Esophagus squamous epithelium (tissue), 5 donors: Measurements from ENCODE around the gene TOMT. TPM values are rescaled to one million over a fixed set of nuclear protein-coding genes. Genes with fewer than 3 reads are reported as not detected.
A peak's percentile ranks its signal among the peaks of the same experiment; 100 is the strongest.

Source experiments
- DNase-seq: peaks from one replicate; lab custom pipeline; 2025; lab: John Stamatoyannopoulos, UW
- H3K27ac ChIP-seq, 4 donors: fragments of 200-600 bp; sonication (generic); one replicate each; pipeline ENCODE4 v1.5.1; 2016 to 2019; ENCODE audit warnings: mild to moderate bottlenecking in 1 of 4
- H3K27me3 ChIP-seq, 4 donors: fragments of 200-600 bp; sonication (generic); 1 replicate in 3 of 4; 2 replicates in 1 of 4; pipeline versions ENCODE4 v1.5.1 to v1.6.0; 2017 to 2021; ENCODE audit warnings: antibody characterized with exemption in 1 of 4
- H3K36me3 ChIP-seq, 3 donors: fragments of 200-600 bp; sonication (generic); one replicate each; pipeline ENCODE4 v1.5.1; 2016 to 2019
- H3K4me1 ChIP-seq, 3 donors: fragments of 200-600 bp; sonication (generic); one replicate each; pipeline ENCODE4 v1.5.1; 2017 to 2019
- H3K4me3 ChIP-seq, 4 donors: fragments of 200-600 bp; sonication (generic); 1 replicate in 3 of 4; 2 replicates in 1 of 4; pipeline ENCODE4 v1.5.1; 2016 to 2019; ENCODE audit warnings: mild to moderate bottlenecking in 2 of 4, moderate library complexity in 1 of 4
- H3K9me3 ChIP-seq, 3 donors: fragments of 200-600 bp; sonication (generic); one replicate each; pipeline ENCODE4 v1.5.1; 2016 to 2019
- POLR2A ChIP-seq, 4 donors: fragments of 450-650 bp; IDR thresholded peaks; one replicate each; pipeline ENCODE4 v1.6.1; 2017; ENCODE audit warnings: antibody characterized with exemption in 4 of 4, mild to moderate bottlenecking in 4 of 4, moderate library complexity in 3 of 4
- WGBS, 2 donors: methylation state at CpG; one replicate each; pipeline ENCODE4 v1.1.5; 2018; 5-methylcytosine and 5-hydroxymethylcytosine counted together
- intact Hi-C: fragments of 100-400 bp; cut with DNase I; formaldehyde crosslinking; loops from one replicate; pipeline ENCODE4 v1.15.0; 2022
- total RNA-seq, 4 donors: library from RNA; depleted of rRNA; stranded (reverse); fragments of >200 nt; gene quantifications; one replicate each; pipeline ENCODE4 v1.1.0, GENCODE V29; 2016
- TF ChIP-seq, protein P1 (sequence below), 6 experiments: fragments of 450-650 bp in 4 of 6; fragments of 200-600 bp in 2 of 6; sonication (generic) in 2 of 6; IDR thresholded peaks; one replicate each; pipeline ENCODE4 v1.5.1; 2016 to 2019; ENCODE audit warnings: antibody characterized with exemption in 6 of 6, mild to moderate bottlenecking in 4 of 6, moderate library complexity in 4 of 6
- donor health status: DM: yes; HTN: yes; CAD: no.

The TOMT gene
- total RNA-seq, 4 donors from 2014 or later, result not detected

- DNase-seq, result no peak
- intact Hi-C loops, result no loop called here
- peaks cover 0 to 11% (median 0%) of the 10 kb centered on the region in 3 donors for H3K36me3 ChIP-seq
- 75 to 93% methylated on average over 1 of the region's 1 CpG for WGBS, 2 donors
- no peak overlapping the region for H3K4me3 ChIP-seq
- H3K9me3 ChIP-seq, result no peaks in the 10 kb centered on the region
- no peaks in the 10 kb centered on the region for H3K27me3 ChIP-seq
- peak overlapping the region; percentile 49 to 76 (median 65) for H3K27ac ChIP-seq
- TF ChIP-seq, protein P1, sequence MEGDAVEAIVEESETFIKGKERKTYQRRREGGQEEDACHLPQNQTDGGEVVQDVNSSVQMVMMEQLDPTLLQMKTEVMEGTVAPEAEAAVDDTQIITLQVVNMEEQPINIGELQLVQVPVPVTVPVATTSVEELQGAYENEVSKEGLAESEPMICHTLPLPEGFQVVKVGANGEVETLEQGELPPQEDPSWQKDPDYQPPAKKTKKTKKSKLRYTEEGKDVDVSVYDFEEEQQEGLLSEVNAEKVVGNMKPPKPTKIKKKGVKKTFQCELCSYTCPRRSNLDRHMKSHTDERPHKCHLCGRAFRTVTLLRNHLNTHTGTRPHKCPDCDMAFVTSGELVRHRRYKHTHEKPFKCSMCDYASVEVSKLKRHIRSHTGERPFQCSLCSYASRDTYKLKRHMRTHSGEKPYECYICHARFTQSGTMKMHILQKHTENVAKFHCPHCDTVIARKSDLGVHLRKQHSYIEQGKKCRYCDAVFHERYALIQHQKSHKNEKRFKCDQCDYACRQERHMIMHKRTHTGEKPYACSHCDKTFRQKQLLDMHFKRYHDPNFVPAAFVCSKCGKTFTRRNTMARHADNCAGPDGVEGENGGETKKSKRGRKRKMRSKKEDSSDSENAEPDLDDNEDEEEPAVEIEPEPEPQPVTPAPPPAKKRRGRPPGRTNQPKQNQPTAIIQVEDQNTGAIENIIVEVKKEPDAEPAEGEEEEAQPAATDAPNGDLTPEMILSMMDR (IDR thresholded peaks at IDR 0.05), result no peak
- TF ChIP-seq POLR2A (IDR thresholded peaks at IDR 0.05), result no peak
- peaks cover 31 to 92% (median 47%) of the 10 kb centered on the region in 3 donors for H3K4me1 ChIP-seq
Observed at GRCh38 chr11:72075109-72075508, 30.6 kb upstream of the TOMT start.

- WGBS, 2 donors, result 76 to 86% methylated on average over 4 of the region's 4 CpGs
- TF ChIP-seq, protein P1 (IDR thresholded peaks at IDR 0.05), result no peak
- TF ChIP-seq POLR2A (IDR thresholded peaks at IDR 0.05), result no peak
- Histone ChIP-seq H3K27ac (peak overlapping the region in 3 of 4 donors; percentile 61 to 76 (median 69)), H3K4me3 (no peak overlapping the region), H3K27me3 (no peaks in the 10 kb centered on the region), H3K36me3 (peaks cover 0 to 11% (median 0%) of the 10 kb centered on the region in 3 donors), H3K9me3 (no peaks in the 10 kb centered on the region), H3K4me1 (peaks cover 25 to 86% (median 40%) of the 10 kb centered on the region in 3 donors)
- intact Hi-C loops, result no loop called here
- DNase-seq, result no peak
Observed at GRCh38 chr11:72075756-72076155, 30.0 kb upstream of the TOMT start.

- peaks cover 26 to 86% (median 34%) of the 10 kb centered on the region in 3 donors for H3K4me1 ChIP-seq
- no peaks in the 10 kb centered on the region for H3K27me3 ChIP-seq
- peaks cover 0 to 11% (median 0%) of the 10 kb centered on the region in 3 donors for H3K36me3 ChIP-seq
- H3K27ac ChIP-seq, result peak overlapping the region; percentile 87 to 96 (median 93)
- intact Hi-C loops, result no loop called here
- no peaks in the 10 kb centered on the region for H3K9me3 ChIP-seq
- H3K4me3 ChIP-seq, result peak overlapping the region; percentile 60 to 88 (median 62)
- WGBS, 2 donors, result 43 to 57% methylated on average over 6 of the region's 6 CpGs
- DNase-seq, result no peak
- TF ChIP-seq, protein P1 (IDR thresholded peaks at IDR 0.05), result no peak
- TF ChIP-seq POLR2A (IDR thresholded peaks at IDR 0.05), result no peak
Observed at GRCh38 chr11:72078477-72078876, 27.2 kb upstream of the TOMT start.

- Histone ChIP-seq H3K36me3 (peaks cover 0 to 11% (median 0%) of the 10 kb centered on the region in 3 donors), H3K9me3 (no peaks in the 10 kb centered on the region), H3K4me1 (peaks cover 26 to 83% (median 39%) of the 10 kb centered on the region in 3 donors), H3K4me3 (peak overlapping the region; percentile 60 to 88 (median 62)), H3K27ac (peak overlapping the region; percentile 92 to 96 (median 94)), H3K27me3 (no peaks in the 10 kb centered on the region)
- intact Hi-C loops, result loop anchor here (5.0 kb wide), 1 partner anchor 43 kb away; no protein-coding TSS in a partner anchor
- WGBS, 2 donors, result 2 to 4% methylated on average over 15 of the region's 16 CpGs
- no peak for TF ChIP-seq POLR2A (IDR thresholded peaks at IDR 0.05)
- TF ChIP-seq, protein P1 (IDR thresholded peaks at IDR 0.05), result no peak
- no peak for DNase-seq
Observed at GRCh38 chr11:72079819-72080325, 25.9 kb upstream of the TOMT start.
